K562 (cell line): Measurements from ENCODE around the gene YPEL2. TPM values are rescaled to one million over a fixed set of nuclear protein-coding genes. Genes with fewer than 3 reads are reported as not detected.

ENCODE experiments used
- ATAC-seq: fragments of 200-7000 bp; cut with Tn5 transposase; 3 replicates; pipeline ENCODE4 v1.9.1; 2020; ENCODE audit warnings: moderate library complexity
- BruUV-seq: library from RNA; stranded (reverse); fragments of 400-500 nt; replicated peaks from 2 replicates; lab custom pipeline; 2021; lab: Mats Ljungman, UMichigan
- CTCF ChIA-PET: fragments of 300-600 bp; formaldehyde crosslinking; extraction: SDS; loops from one replicate; lab custom pipeline; 2021; ENCODE audit warnings: low intra/inter-chr PET ratio; lab: Yijun Ruan, JAX
- POLR2A ChIA-PET: fragments of 300-600, 350-650 bp; sonication (Branson Sonifier 250); formaldehyde crosslinking; extraction: SDS; loops from one replicate; lab custom pipeline; 2021; ENCODE audit warnings: antibody characterized with exemption, inconsistent platforms; lab: Yijun Ruan, JAX
- DNase-seq, 4 experiments: peaks; one replicate each; pipeline versions ENCODE4 v3.0.0 to v3.0.0-alpha.2; 2011 to 2018; ENCODE audit warnings: low spot score in 3 of 4, mixed read lengths in 3 of 4; ENCODE audit errors: extremely low read depth in 1 of 4
- FAIRE-seq: peaks from 2 replicates; lab custom pipeline; 2011; peaks lifted over from hg19 to GRCh38; lab: Jason Lieb, UNC
- H2AFZ ChIP-seq: 2 replicates; pipeline ENCODE4 v1.6.0; 2011; ENCODE audit warnings: low read depth, low read length, control low read depth, inconsistent platforms
- H3K27ac ChIP-seq: fragments of 200-600 bp; 3 replicates; pipeline ENCODE4 v1.8.0; 2011; ENCODE audit warnings: low read depth, mild to moderate bottlenecking, control low read depth, inconsistent platforms, low read length, moderate library complexity, mixed read lengths; ENCODE audit errors: extremely low read depth
- H3K27me3 ChIP-seq, 2 experiments: fragments of 300-600 bp in 1 of 2; 2 replicates in 1 of 2; 3 replicates in 1 of 2; pipeline versions ENCODE4 v1.6.0 to v1.8.0; 2011; ENCODE audit warnings: inconsistent platforms in 2 of 2, low read length in 2 of 2, mild to moderate bottlenecking in 1 of 2, mixed read lengths in 1 of 2, moderate library complexity in 1 of 2; ENCODE audit not compliant: control insufficient read depth in 2 of 2, insufficient read depth in 2 of 2
- H3K36me3 ChIP-seq: fragments of 300-600 bp; 3 replicates; pipeline ENCODE4 v1.8.0; 2011; ENCODE audit warnings: mild to moderate bottlenecking, low read length, inconsistent platforms; ENCODE audit not compliant: control insufficient read depth, insufficient read depth
- H3K4me1 ChIP-seq, 2 experiments: fragments of 200-600 bp in 1 of 2; replicated peaks in 1 of 2; 2 replicates in 1 of 2; 3 replicates in 1 of 2; pipeline versions ENCODE4 v1.5.1 to v1.8.0; 2011; ENCODE audit warnings: inconsistent platforms in 2 of 2, low read length in 2 of 2, mild to moderate bottlenecking in 1 of 2, mixed read lengths in 1 of 2, moderate library complexity in 1 of 2; ENCODE audit not compliant: control insufficient read depth in 2 of 2, insufficient read depth in 2 of 2
- H3K4me2 ChIP-seq: 2 replicates; pipeline ENCODE4 v1.6.1; 2011; ENCODE audit warnings: low read length, control low read depth, inconsistent platforms, mixed read lengths; ENCODE audit not compliant: insufficient read depth
- H3K4me3 ChIP-seq: fragments of 200-600 bp; sonication (generic), shearing (Covaris generic); 2 replicates; pipeline ENCODE4 v1.5.1; 2016; ENCODE audit warnings: control low read depth, inconsistent platforms
- H3K79me2 ChIP-seq: fragments of 200-600 bp; 3 replicates; pipeline ENCODE4 v1.8.0; 2011; ENCODE audit warnings: low read length, inconsistent platforms; ENCODE audit not compliant: control insufficient read depth, insufficient read depth
- H3K9ac ChIP-seq, 2 experiments: 2 replicates each; pipeline versions ENCODE4 v1.6.0 to v1.6.1; 2011; ENCODE audit warnings: low read depth in 2 of 2, low read length in 2 of 2, control low read depth in 1 of 2, inconsistent platforms in 1 of 2, mild to moderate bottlenecking in 1 of 2, mixed read lengths in 1 of 2; ENCODE audit not compliant: insufficient read depth in 1 of 2
- H3K9me1 ChIP-seq: one replicate; pipeline ENCODE4 v1.6.0; 2011; ENCODE audit warnings: inconsistent platforms, mild to moderate bottlenecking, low read length, moderate library complexity; ENCODE audit not compliant: control insufficient read depth, insufficient read depth
- H3K9me3 ChIP-seq: replicated peaks from 2 replicates; pipeline ENCODE4 v1.5.1; 2011; ENCODE audit warnings: low read depth, low read length, inconsistent platforms; ENCODE audit not compliant: control insufficient read depth, insufficient read depth
- H4K20me1 ChIP-seq: replicated peaks from 2 replicates; pipeline ENCODE4 v1.6.1; 2011; ENCODE audit warnings: low read length, inconsistent platforms, mixed read lengths; ENCODE audit not compliant: control insufficient read depth, insufficient read depth
- DEAF1 ChIP-seq: fragments of 450-650 bp; formaldehyde crosslinking; IDR thresholded peaks from 2 replicates; pipeline ENCODE4 v1.4.0; 2020; ENCODE audit warnings: mild to moderate bottlenecking, moderate library complexity
- E2F6 ChIP-seq, 2 experiments: IDR thresholded peaks; 2 replicates each; pipeline ENCODE4 v1.6.1; 2011; ENCODE audit warnings: borderline replicate concordance in 1 of 2, control low read depth in 1 of 2, low read depth in 1 of 2, low read length in 1 of 2, mild to moderate bottlenecking in 1 of 2, mixed read lengths in 1 of 2, moderate library complexity in 1 of 2; ENCODE audit not compliant: insufficient read depth in 1 of 2, insufficient read length in 1 of 2, poor library complexity in 1 of 2, severe bottlenecking in 1 of 2; ENCODE audit errors: extremely low read depth in 1 of 2
- FOXP1 ChIP-seq: sonication (generic); formaldehyde crosslinking; IDR thresholded peaks from 2 replicates; pipeline ENCODE4 v1.8.0; 2022; ENCODE audit warnings: mild to moderate bottlenecking, missing genetic modification reagents
- HNRNPL ChIP-seq: fragments of 200-400 bp; formaldehyde crosslinking; IDR thresholded peaks from 2 replicates; pipeline ENCODE4 v1.6.1; 2017; ENCODE audit warnings: low read depth, mild to moderate bottlenecking, low read length
- MEF2D ChIP-seq: conservative IDR thresholded peaks from 2 replicates; pipeline ENCODE4 v1.6.1; 2016; ENCODE audit warnings: low read depth, missing genetic modification characterization, missing compliant biosample characterization
- PKNOX1 ChIP-seq: fragments of 450-650 bp; IDR thresholded peaks from 2 replicates; pipeline ENCODE4 v1.6.1; 2016
- STAT5B ChIP-seq: fragments of 250-450 bp; sonication (Bioruptor Pico); IDR thresholded peaks from 2 replicates; pipeline ENCODE4 v1.8.0; 2021; ENCODE audit warnings: mild to moderate bottlenecking, inconsistent platforms
- TCF15 ChIP-seq: fragments of 250-450 bp; sonication (Bioruptor Pico); IDR thresholded peaks from 2 replicates; pipeline ENCODE4 v1.8.0; 2022; ENCODE audit warnings: moderate library complexity, mild to moderate bottlenecking, inconsistent platforms
- ZBTB9 ChIP-seq: fragments of 450-650 bp; formaldehyde crosslinking; IDR thresholded peaks from 2 replicates; pipeline ENCODE4 v1.4.0; 2020; ENCODE audit warnings: mild to moderate bottlenecking, moderate library complexity
- ZNF197 ChIP-seq: fragments of 200-800 bp; sonication (Bioruptor generic); IDR thresholded peaks from 2 replicates; pipeline ENCODE4 v1.6.1; 2016; ENCODE audit warnings: low read depth, missing genetic modification characterization, missing compliant biosample characterization
- ZNF398 ChIP-seq: fragments of 250-450 bp; sonication (Bioruptor Pico); IDR thresholded peaks from 2 replicates; pipeline ENCODE4 v1.8.0; 2021; ENCODE audit warnings: moderate library complexity, mild to moderate bottlenecking, inconsistent platforms
- WGBS: fragments of 100-300 bp; shearing (Covaris generic); methylation state at CpG from one replicate; pipeline ENCODE4 v1.1.6; 2016; ENCODE audit warnings: low coverage, mixed read lengths; ENCODE audit not compliant: insufficient coverage; ENCODE audit errors: missing lambda C conversion rate; 5-methylcytosine and 5-hydroxymethylcytosine counted together
- in situ Hi-C: fragments of 300-500 bp; cut with MboI; formaldehyde crosslinking; loops from 4 replicates; pipeline ENCODE4 v1.15.0; 2018; ENCODE audit warnings: inconsistent platforms, mixed read lengths
- intact Hi-C: fragments of 100-400 bp; cut with micrococcal nuclease; formaldehyde crosslinking; loops from 2 replicates; pipeline ENCODE4 v1.14.2; 2022
- polyA plus RNA-seq, 8 experiments: library from polyadenylated mRNA; depleted of rRNA in 4 of 8; stranded (reverse) in 5 of 8; unstranded in 3 of 8; fragments of >200 nt; fragmentation: Nextera tagmentation in 2 of 8; fragmentation: Illumina TruSeq in 1 of 8; extraction: Ambion mirVana in 2 of 8; extraction: Trizol in 1 of 8; gene quantifications; 2 replicates each; pipeline versions ENCODE4 v1.2.1 to v1.2.3, GENCODE V29; 2011 to 2014; ENCODE audit warnings: inconsistent platforms in 1 of 8, missing spikeins in 1 of 8
- total RNA-seq, 7 experiments: library from RNA; depleted of rRNA in 6 of 7; stranded (reverse); fragments of >200 nt in 6 of 7; fragmentation: Illumina TruSeq in 2 of 7; extraction: Trizol in 2 of 7; gene quantifications; 2 replicates each; pipeline versions ENCODE4 v1.2.1 to v1.2.3, GENCODE V29; 2011 to 2021; ENCODE audit warnings: low replicate concordance in 1 of 7

Gene YPEL2
- total and polyA plus RNA-seq, 9 of the 15 experiments (the other 6 are each of a cell fraction or from before 2014, with no cell fraction given): 0.11 to 2.4 (median 0.47) TPM

- H4K20me1 ChIP-seq: no peaks in the 10 kb centered on the region
- in situ Hi-C loops: no loop called here
- no peaks in the 10 kb centered on the region for H3K9me1 ChIP-seq
- intact Hi-C loops: no loop called here
- ATAC-seq (peak; percentile 71), FAIRE-seq (peak; percentile 54), DNase-seq (peak in 3 of 4 experiments; percentile 23 to 40 (median 38))
- H3K27ac ChIP-seq: no peak overlapping the region
- WGBS: 14% methylated on average over 8 of the region's 9 CpGs
- no peaks in the 10 kb centered on the region for H3K9me3 ChIP-seq
- peaks cover 5 to 8% of the 10 kb centered on the region in 2 experiments; a peak in 3 of 5 replicates for H3K4me1 ChIP-seq
- no peaks in the 10 kb centered on the region for H3K36me3 ChIP-seq
- H3K79me2 ChIP-seq: no peaks in the 10 kb centered on the region
- BruUV-seq: no TSS peak
- H3K4me3 ChIP-seq: no peak overlapping the region
- no peak overlapping the region for H3K9ac ChIP-seq
- H3K4me2 ChIP-seq: no peak overlapping the region
- ChIA-PET CTCF (no interaction called here), POLR2A (interaction anchor here (1.0 to 1.5 kb wide), 3 partner anchors 8 to 36 kb away, joined by 3 read pairs; no protein-coding TSS in a partner anchor)
- no peaks in the 10 kb centered on the region; a peak in 1 of 5 replicates for H3K27me3 ChIP-seq
- no peak overlapping the region for H2AFZ ChIP-seq
- TF ChIP-seq HNRNPL (no peak), PKNOX1 (peak; percentile 55), TCF15 (CRISPR knock-in tag) (no peak), ZNF398 (no peak), ZBTB9 (CRISPR knock-in tag) (no peak), DEAF1 (CRISPR knock-in tag) (no peak), ZNF197 (CRISPR knock-in tag) (no peak), MEF2D (tag) (no peak), FOXP1 (CRISPR knock-in tag) (no peak), STAT5B (CRISPR knock-in tag) (no peak), E2F6 (IDR thresholded peaks at IDR 0.05; ENCODE audit: borderline replicate concordance in 1 of 2, extremely low read depth in 1 of 2, insufficient read depth in 1 of 2, insufficient read length in 1 of 2, low read depth in 1 of 2, low read length in 1 of 2, poor library complexity in 1 of 2, severe bottlenecking in 1 of 2) (no peak)
Measured at GRCh38 chr17:59388069-59388556, 56.7 kb downstream of the YPEL2 start.
